ENCODE data around the gene BOD1L2. TPM values are rescaled to one million over a fixed set of nuclear protein-coding genes. Genes with fewer than 3 reads are reported as not detected.

The BOD1L2 gene
- polyA plus RNA-seq, 1 donor (not counting 4 experiments of a cell fraction or from before 2014, with no cell fraction given), result not detected

- Histone ChIP-seq H3K79me2 (ENCODE audit: control insufficient read depth, insufficient read depth, low read length) (no peaks in the 10 kb centered on the region), H2AFZ (ENCODE audit: control insufficient read depth, low read length) (no peak overlapping the region), H3K9ac (ENCODE audit: control insufficient read depth, extremely low read depth, insufficient read depth, low read length) (no peak overlapping the region), H3K36me3 (ENCODE audit: control insufficient read depth in 2 of 2, extremely low read depth in 1 of 2, insufficient read depth in 2 of 2, low read length in 2 of 2) (no peaks in the 10 kb centered on the region), H3K27me3 (ENCODE audit: control insufficient read depth, extremely low read depth, insufficient read depth, low read length) (no peaks in the 10 kb centered on the region), H3K4me3 (ENCODE audit: control insufficient read depth in 2 of 3, extremely low read depth in 1 of 3, insufficient read depth in 2 of 3, low read depth in 1 of 3, low read length in 3 of 3) (no peak overlapping the region), H3K9me3 (ENCODE audit: control insufficient read depth, low read depth, low read length) (no peaks in the 10 kb centered on the region), H4K20me1 (ENCODE audit: control insufficient read depth, extremely low read depth, insufficient read depth, low read length) (no peaks in the 10 kb centered on the region), H3K4me1 (ENCODE audit: control insufficient read depth, extremely low read depth, insufficient read depth, low read length) (no peaks in the 10 kb centered on the region), H3K27ac (ENCODE audit: control insufficient read depth, insufficient read depth, low read length) (no peak overlapping the region), H3K4me2 (ENCODE audit: control insufficient read depth, extremely low read depth, insufficient read depth, low read depth, low read length) (no peak overlapping the region), H3K9me1 (ENCODE audit: control insufficient read depth, extremely low read depth, insufficient read depth, low read length) (no peaks in the 10 kb centered on the region)
- no peak for DNase-seq (ENCODE audit: low read depth, low spot score)
- TF ChIP-seq EZH2 (IDR thresholded peaks at IDR 0.05; ENCODE audit: low read length) (no peak), CTCF (optimal IDR thresholded peaks at IDR 0.05 in 1 of 3, IDR thresholded peaks at IDR 0.05 in 1 of 3, conservative IDR thresholded peaks at IDR 0.05 in 1 of 3; ENCODE audit: extremely low read depth in 1 of 3, insufficient read depth in 2 of 3, low read length in 3 of 3) (no peak)
- no peak for FAIRE-seq
- dilution Hi-C loops (cut with MboI; ENCODE audit: extremely low pct_ligation_motif_present, low sequenced_read_pairs), result no loop called here
Observed at GRCh38 chr18:57128220-57128932, 18.5 kb upstream of the BOD1L2 start.

DNA sequence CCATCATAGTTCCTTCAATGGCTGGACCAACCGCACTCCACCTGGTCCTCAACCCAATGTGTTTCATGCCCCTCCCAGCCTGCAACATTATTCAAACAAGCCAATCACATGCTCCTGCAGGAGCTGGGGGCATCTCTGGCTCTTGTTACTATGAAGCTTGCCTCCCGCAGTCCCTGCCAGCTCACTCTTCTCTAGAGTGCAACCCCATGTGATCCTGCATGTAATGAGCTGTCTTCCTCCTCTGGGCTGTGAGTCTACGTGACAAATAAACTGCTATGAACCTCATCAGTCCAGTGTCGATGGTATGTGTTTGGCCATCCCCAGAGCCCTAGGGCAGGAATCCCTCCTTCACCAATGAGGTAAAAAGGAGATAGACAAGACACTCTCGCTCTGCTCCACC, 15.8 kb upstream of the BOD1L2 start:
- H3K9me1 ChIP-seq (ENCODE audit: control insufficient read depth, extremely low read depth, insufficient read depth, low read length), result no peaks in the 10 kb centered on the region
- H3K9ac ChIP-seq (ENCODE audit: control insufficient read depth, extremely low read depth, insufficient read depth, low read length), result no peak overlapping the region
- no peaks in the 10 kb centered on the region for H3K36me3 ChIP-seq (ENCODE audit: control insufficient read depth in 2 of 2, extremely low read depth in 1 of 2, insufficient read depth in 2 of 2, low read length in 2 of 2)
- no peaks in the 10 kb centered on the region for H3K4me1 ChIP-seq (ENCODE audit: control insufficient read depth, extremely low read depth, insufficient read depth, low read length)
- no peak overlapping the region for H3K27ac ChIP-seq (ENCODE audit: control insufficient read depth, insufficient read depth, low read length)
- no peaks in the 10 kb centered on the region for H4K20me1 ChIP-seq (ENCODE audit: control insufficient read depth, extremely low read depth, insufficient read depth, low read length)
- TF ChIP-seq EZH2 (IDR thresholded peaks at IDR 0.05; ENCODE audit: low read length), result no peak
- TF ChIP-seq CTCF (optimal IDR thresholded peaks at IDR 0.05 in 1 of 3, IDR thresholded peaks at IDR 0.05 in 1 of 3, conservative IDR thresholded peaks at IDR 0.05 in 1 of 3; ENCODE audit: extremely low read depth in 1 of 3, insufficient read depth in 2 of 3, low read length in 3 of 3), result no peak
- H3K9me3 ChIP-seq (ENCODE audit: control insufficient read depth, low read depth, low read length), result no peaks in the 10 kb centered on the region
- FAIRE-seq (no peak), DNase-seq (ENCODE audit: low read depth, low spot score) (no peak)
- H3K27me3 ChIP-seq (ENCODE audit: control insufficient read depth, extremely low read depth, insufficient read depth, low read length), result no peaks in the 10 kb centered on the region
- no peak overlapping the region for H3K4me3 ChIP-seq (ENCODE audit: control insufficient read depth in 2 of 3, extremely low read depth in 1 of 3, insufficient read depth in 2 of 3, low read depth in 1 of 3, low read length in 3 of 3)
- dilution Hi-C loops (cut with MboI; ENCODE audit: extremely low pct_ligation_motif_present, low sequenced_read_pairs), result no loop called here
- H2AFZ ChIP-seq (ENCODE audit: control insufficient read depth, low read length), result no peak overlapping the region
- H3K4me2 ChIP-seq (ENCODE audit: control insufficient read depth, extremely low read depth, insufficient read depth, low read depth, low read length), result no peak overlapping the region
- H3K79me2 ChIP-seq (ENCODE audit: control insufficient read depth, insufficient read depth, low read length), result no peaks in the 10 kb centered on the region
